ENCODE data around the gene TRAPPC12. TPM values are rescaled to one million over a fixed set of nuclear protein-coding genes. Genes with fewer than 3 reads are reported as not detected.

TRAPPC12 gene
- total RNA-seq, 4 donors from 2014 or later: 78.2 to 341 (median 183) TPM

GRCh38 chr2:3408781-3409180 is 29.3 kb downstream of the TRAPPC12 start:
- 80 to 96% methylated on average over 1 to 13 of the region's 13 CpGs for WGBS, 2 donors (ENCODE audit: low coverage in 1 of 2)
- Histone ChIP-seq H3K4me1 (no peaks in the 10 kb centered on the region), H3K36me3 (no peaks in the 10 kb centered on the region), H3K9me3 (no peaks in the 10 kb centered on the region), H3K27me3 (no peaks in the 10 kb centered on the region), H3K4me3 (no peak overlapping the region), H3K27ac (no peak overlapping the region)
- TF ChIP-seq POLR2AphosphoS5 (IDR thresholded peaks at IDR 0.05) (no peak), EP300 (IDR thresholded peaks at IDR 0.05; ENCODE audit: low read depth) (no peak), POLR2A (IDR thresholded peaks at IDR 0.05) (no peak), CTCF (IDR thresholded peaks at IDR 0.05) (no peak)
- DNase-seq: no peak
- intact Hi-C loops (cut with DNase I; ENCODE audit: low total_unique reads): no loop called here
- in situ Hi-C loops (cut with MboI; ENCODE audit: low pct_ligation_motif_present in 1 of 4, low pct_unique_long_range_greater_than_20kb in 1 of 4, low sequenced_read_pairs in 3 of 4): no loop called here

GRCh38 chr2:3409627-3410170 is 30.2 kb downstream of the TRAPPC12 start:
- Histone ChIP-seq H3K9me3 (no peaks in the 10 kb centered on the region), H3K4me3 (no peak overlapping the region), H3K27ac (no peak overlapping the region), H3K4me1 (no peaks in the 10 kb centered on the region), H3K27me3 (no peaks in the 10 kb centered on the region), H3K36me3 (no peaks in the 10 kb centered on the region)
- intact Hi-C loops (cut with DNase I; ENCODE audit: low total_unique reads) (no loop called here), in situ Hi-C loops (cut with MboI; ENCODE audit: low pct_ligation_motif_present in 1 of 4, low pct_unique_long_range_greater_than_20kb in 1 of 4, low sequenced_read_pairs in 3 of 4) (no loop called here)
- 92 to 100% methylated on average over 2 to 12 of the region's 12 CpGs for WGBS, 2 donors (ENCODE audit: low coverage in 1 of 2)
- TF ChIP-seq POLR2AphosphoS5 (IDR thresholded peaks at IDR 0.05) (no peak), CTCF (IDR thresholded peaks at IDR 0.05) (no peak), POLR2A (IDR thresholded peaks at IDR 0.05) (no peak), EP300 (IDR thresholded peaks at IDR 0.05; ENCODE audit: low read depth) (no peak)
- DNase-seq: no peak

- Histone ChIP-seq H3K27me3 (no peaks in the 10 kb centered on the region), H3K4me1 (no peaks in the 10 kb centered on the region), H3K36me3 (peaks cover 0 to 7% (median 0%) of the 10 kb centered on the region in 4 donors), H3K9me3 (no peaks in the 10 kb centered on the region), H3K4me3 (no peak overlapping the region), H3K27ac (no peak overlapping the region)
- TF ChIP-seq CTCF (IDR thresholded peaks at IDR 0.05): no peak
- no peak for TF ChIP-seq EP300 (IDR thresholded peaks at IDR 0.05; ENCODE audit: low read depth)
- no peak for TF ChIP-seq POLR2A (IDR thresholded peaks at IDR 0.05)
- TF ChIP-seq POLR2AphosphoS5 (IDR thresholded peaks at IDR 0.05): no peak
- intact Hi-C loops (cut with DNase I; ENCODE audit: low total_unique reads): no loop called here
- in situ Hi-C loops (cut with MboI; ENCODE audit: low pct_ligation_motif_present in 1 of 4, low pct_unique_long_range_greater_than_20kb in 1 of 4, low sequenced_read_pairs in 3 of 4): no loop called here
- no peak for DNase-seq
- WGBS, 2 donors (ENCODE audit: low coverage in 1 of 2): 76 to 94% methylated on average over 3 of the region's 3 CpGs
Measured at GRCh38 chr2:3411103-3411502, 31.6 kb downstream of the TRAPPC12 start.

- in situ Hi-C loops (cut with MboI; ENCODE audit: low pct_ligation_motif_present in 1 of 4, low pct_unique_long_range_greater_than_20kb in 1 of 4, low sequenced_read_pairs in 3 of 4) (no loop called here), intact Hi-C loops (cut with DNase I; ENCODE audit: low total_unique reads) (no loop called here)
- no peak overlapping the region for H3K27ac ChIP-seq
- no peak for DNase-seq
- H3K36me3 ChIP-seq: peaks cover 0 to 7% (median 0%) of the 10 kb centered on the region in 4 donors
- H3K27me3 ChIP-seq: no peaks in the 10 kb centered on the region
- no peak overlapping the region for H3K4me3 ChIP-seq
- H3K9me3 ChIP-seq: no peaks in the 10 kb centered on the region
- WGBS, 2 donors (ENCODE audit: low coverage in 1 of 2): 78 to 82% methylated on average over 4 of the region's 4 CpGs
- no peaks in the 10 kb centered on the region for H3K4me1 ChIP-seq
- TF ChIP-seq POLR2A (IDR thresholded peaks at IDR 0.05) (no peak), POLR2AphosphoS5 (IDR thresholded peaks at IDR 0.05) (no peak), EP300 (IDR thresholded peaks at IDR 0.05; ENCODE audit: low read depth) (no peak), CTCF (IDR thresholded peaks at IDR 0.05) (no peak)
Measured at GRCh38 chr2:3413697-3414096, 34.2 kb downstream of the TRAPPC12 start.

All from transverse colon (tissue), 4 donors.